GM19035 (cell line): ENCODE results near the gene DENND1A.

Source experiments
- ATAC-seq: cut with Tn5 transposase; IDR thresholded peaks from one replicate; pipeline ENCODE4 v1.9.1; 2021; ENCODE audit not compliant: unreplicated experiment

Gene DENND1A

GRCh38 chr9:123658792-123659191 is 271.1 kb downstream of the DENND1A start:
- ATAC-seq, result no peak

GRCh38 chr9:123657941-123658340 is 272.0 kb downstream of the DENND1A start:
- ATAC-seq, result no peak

DNA sequence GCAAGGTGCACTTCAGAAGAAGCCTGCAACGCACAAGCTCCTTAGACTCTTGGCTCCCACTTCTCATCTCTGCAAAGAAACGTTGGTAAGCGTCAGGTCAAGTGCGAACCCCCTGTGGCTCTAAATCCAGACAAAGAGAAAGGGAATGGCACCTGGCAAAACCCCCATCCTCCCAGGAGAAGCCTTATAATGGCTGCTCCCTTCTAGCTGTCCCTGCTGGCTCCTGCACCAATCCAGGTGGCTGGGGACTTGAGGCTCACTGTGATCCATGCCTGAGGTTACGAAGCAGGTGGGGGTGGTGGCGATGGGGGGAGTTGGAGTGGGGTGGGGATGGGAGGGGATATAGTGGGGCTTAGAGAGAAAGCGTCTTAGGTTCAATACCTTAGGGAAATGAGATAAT is 272.8 kb downstream of the DENND1A start:
- no peak for ATAC-seq

DNA sequence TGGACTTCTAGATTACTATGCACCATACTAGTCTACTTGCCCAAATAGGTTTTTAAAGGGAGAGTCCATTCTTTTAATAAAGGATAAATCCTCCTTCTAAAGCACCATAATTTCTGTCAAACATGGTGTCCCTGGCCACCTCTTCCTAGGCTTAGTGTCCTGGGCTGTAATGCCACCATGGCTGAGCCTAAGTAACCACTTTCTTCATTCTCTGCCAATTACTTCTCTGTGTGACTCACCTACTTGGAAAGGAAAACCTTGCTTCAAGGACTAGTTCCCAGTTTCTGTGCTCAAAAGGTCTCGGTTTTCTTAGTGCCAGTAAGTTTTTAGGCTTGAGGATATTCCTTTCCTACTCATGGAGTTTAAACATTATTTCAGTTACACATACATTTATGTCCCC is 273.4 kb downstream of the DENND1A start:
- ATAC-seq, result no peak

- no peak for ATAC-seq
Observed at GRCh38 chr9:123655681-123656423, 274.1 kb downstream of the DENND1A start.

GRCh38 chr9:123654994-123655637 is 274.8 kb downstream of the DENND1A start:
- no peak for ATAC-seq

DNA sequence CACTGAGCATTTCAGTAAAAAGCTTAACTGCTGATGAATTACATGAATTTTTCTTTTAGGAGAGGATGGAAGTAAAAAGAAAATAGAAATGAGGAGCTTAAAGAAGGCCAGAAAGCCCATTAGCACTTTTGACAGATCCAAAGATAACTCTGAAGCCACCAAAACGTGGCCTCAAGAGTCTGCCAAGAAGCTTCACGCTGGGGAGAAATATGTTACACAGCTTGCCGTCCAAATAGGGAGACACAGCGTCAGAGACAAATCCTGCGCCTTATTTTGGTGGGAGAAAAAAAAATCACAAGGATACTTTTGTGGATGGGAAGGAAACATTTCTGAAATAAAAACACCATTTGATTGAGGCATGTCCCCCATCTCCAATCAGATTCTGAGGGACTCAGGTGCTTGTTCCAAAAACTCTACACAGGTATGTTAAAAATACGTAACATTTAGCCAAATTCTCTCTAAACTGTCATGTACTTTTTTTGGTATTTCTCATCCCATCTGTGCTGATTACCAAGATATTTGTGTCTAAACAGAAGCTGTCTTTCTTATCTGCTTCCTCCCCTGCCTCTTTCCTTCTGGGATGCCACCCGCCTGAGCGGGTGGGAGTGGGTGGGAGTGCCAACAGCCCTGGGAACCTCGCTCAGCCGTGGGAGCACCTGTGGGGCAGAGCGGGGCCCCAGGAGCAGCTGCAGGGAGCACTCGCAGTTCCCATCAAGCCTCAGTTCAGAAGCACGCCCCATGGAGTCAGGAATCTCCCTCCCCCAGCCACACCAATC is 275.5 kb downstream of the DENND1A start:
- no peak for ATAC-seq

DNA sequence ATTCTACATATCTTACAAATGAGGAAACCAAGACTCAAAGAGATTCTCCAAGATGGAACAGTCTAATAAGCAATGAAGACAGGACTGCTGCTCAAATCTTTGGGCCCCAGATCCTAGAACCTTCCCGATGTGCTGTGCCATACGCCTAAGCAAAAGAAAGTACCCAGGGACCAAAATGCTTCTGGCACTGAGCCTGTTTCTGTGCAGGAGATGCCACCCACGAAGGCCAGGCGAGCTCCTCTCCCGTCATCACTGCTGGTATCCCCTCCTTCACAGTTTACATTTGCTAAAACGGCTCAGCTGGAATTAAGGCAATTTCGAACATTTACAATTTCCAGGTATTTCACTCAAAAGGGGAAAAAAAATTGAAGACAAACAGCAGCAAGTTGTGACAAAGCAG is 277.5 kb downstream of the DENND1A start:
- no peak for ATAC-seq

DNA sequence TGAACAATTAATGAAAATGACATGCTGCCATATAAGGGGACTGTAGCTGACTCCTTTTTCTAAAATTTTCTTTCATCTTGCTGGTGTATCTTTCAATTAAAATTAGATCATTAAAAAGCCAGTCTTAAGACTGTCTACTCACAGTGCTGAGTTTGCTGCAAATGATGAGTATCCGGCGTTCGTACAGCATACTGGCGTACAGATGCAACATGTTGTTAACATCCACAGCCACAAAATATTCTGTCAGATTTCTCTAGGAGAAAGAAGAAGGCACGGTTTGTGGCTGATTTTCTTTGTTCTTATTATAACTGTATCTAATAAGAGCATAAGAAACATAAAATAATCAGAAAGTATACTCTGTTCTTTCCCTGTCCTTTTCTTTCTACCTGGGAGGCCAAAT is 278.1 kb downstream of the DENND1A start:
- no peak for ATAC-seq

DNA sequence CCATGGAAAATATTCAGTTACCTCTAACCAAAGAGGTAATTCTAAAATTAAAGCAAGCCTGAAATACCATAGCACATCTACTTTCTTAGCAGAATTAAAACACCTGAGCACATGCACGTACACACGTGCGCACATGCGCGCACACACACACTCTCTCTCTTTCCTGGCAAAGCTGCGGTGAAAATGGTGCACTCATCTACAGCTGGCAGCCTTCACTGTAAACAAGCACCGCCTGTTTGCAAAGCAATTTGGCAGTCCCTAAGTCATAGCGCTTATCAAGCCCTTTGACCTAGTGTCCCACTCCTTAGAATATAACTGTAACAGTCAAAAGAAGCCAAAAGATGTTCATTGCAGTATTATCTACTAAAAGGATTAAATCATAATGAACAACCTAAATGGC is 278.7 kb downstream of the DENND1A start:
- ATAC-seq, result no peak

GRCh38 chr9:123649909-123650308 is 280.0 kb downstream of the DENND1A start:
- no peak for ATAC-seq

DNA sequence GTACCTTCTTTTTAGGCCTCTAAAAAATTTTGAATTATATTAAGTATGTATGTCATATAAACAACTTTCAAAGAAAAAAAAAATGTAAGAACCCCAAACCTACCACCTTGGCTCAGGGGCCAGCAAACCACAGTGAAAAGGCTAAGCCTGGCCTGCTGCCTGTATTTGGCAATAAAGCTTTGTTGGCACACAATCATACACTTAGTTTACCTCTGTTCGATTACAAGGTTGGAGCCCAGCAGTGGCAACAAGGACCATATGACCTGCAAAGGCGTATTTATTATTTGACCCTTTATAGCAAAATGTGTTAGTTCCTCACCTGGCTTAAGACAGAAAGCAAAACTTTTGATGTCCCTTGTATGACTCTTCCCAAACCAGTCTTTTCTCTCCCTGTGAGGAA is 282.8 kb downstream of the DENND1A start:
- ATAC-seq, result no peak

GRCh38 chr9:123645762-123646161 is 284.2 kb downstream of the DENND1A start:
- no peak for ATAC-seq

DNA sequence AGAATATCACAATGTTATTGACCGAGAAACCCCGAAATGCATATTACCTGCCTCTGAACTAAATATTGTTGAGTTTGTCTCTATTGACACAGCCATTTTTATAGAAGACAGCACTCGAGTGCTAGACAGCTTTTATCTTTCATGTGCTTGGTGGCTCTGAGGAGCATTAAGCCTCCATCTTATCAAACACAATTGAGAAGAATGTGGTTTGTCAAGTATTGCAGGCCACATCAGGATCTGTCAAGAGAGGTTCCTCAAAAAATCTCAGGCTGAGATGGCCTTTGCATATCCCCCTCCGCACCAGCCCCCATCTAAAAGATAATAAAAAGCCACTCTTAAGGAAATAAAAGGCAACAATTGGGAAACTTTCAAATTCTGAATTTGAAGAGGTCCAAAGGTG is 284.8 kb downstream of the DENND1A start:
- ATAC-seq, result no peak

GRCh38 chr9:123643518-123643917 is 286.4 kb downstream of the DENND1A start:
- ATAC-seq, result no peak

- no peak for ATAC-seq
Observed at GRCh38 chr9:123642291-123643278, 287.3 kb downstream of the DENND1A start.

GRCh38 chr9:123640792-123641222 is 289.1 kb downstream of the DENND1A start:
- no peak for ATAC-seq

GRCh38 chr9:123639743-123640142 is 290.2 kb downstream of the DENND1A start:
- no peak for ATAC-seq

GRCh38 chr9:123637945-123638634 is 291.8 kb downstream of the DENND1A start:
- no peak for ATAC-seq

DNA sequence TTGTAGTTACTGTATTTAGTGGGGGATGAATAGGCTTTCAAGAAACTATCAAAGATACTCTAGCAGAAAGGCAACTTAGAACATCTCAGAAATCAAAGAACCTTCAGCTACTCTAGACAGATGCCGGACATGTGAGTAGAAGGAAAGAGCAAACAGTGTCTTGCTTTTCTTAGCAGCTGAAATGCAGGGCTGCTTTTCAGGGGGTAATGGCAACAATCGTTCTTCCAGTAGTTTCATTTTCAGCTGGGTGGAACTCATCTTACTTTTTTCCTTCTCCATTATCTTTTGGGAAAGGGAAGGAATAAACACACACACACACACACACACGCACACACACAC is 292.4 kb downstream of the DENND1A start:
- ATAC-seq, result no peak
